ENCODE measurements around the gene KLHL25. TPM values are rescaled to one million over a fixed set of nuclear protein-coding genes. Genes with fewer than 3 reads are reported as not detected.

KLHL25 gene
- total RNA-seq, 1 donor from 2014 or later, result 5.2 TPM

GRCh38 chr15:85741662-85742061 is 53.1 kb downstream of the KLHL25 start:
- H3K27me3 ChIP-seq (ENCODE audit: control insufficient read depth in 3 of 3, insufficient read depth in 3 of 3, low read length in 3 of 3), result no peaks in the 10 kb centered on the region
- H3K27ac ChIP-seq (ENCODE audit: low read depth, low read length), result peak overlapping the region; percentile 19
- H3K9me3 ChIP-seq (ENCODE audit: control insufficient read depth in 3 of 3, low read length in 3 of 3), result no peaks in the 10 kb centered on the region
- no peak overlapping the region for H3K4me3 ChIP-seq (ENCODE audit: low read length in 3 of 3)
- H3K9ac ChIP-seq (ENCODE audit: low read depth in 1 of 3, low read length in 3 of 3), result no peak overlapping the region
- peaks cover 10 to 18% (median 15%) of the 10 kb centered on the region in 3 donors for H3K4me1 ChIP-seq (ENCODE audit: control insufficient read depth in 3 of 3, insufficient read depth in 3 of 3, low read length in 3 of 3)
- H3K36me3 ChIP-seq (ENCODE audit: control insufficient read depth in 3 of 3, insufficient read depth in 3 of 3, low read length in 3 of 3), result peaks cover 60 to 65% (median 62%) of the 10 kb centered on the region in 3 donors

GRCh38 chr15:85741021-85741421 is 53.7 kb downstream of the KLHL25 start:
- H3K9ac ChIP-seq (ENCODE audit: low read depth in 1 of 3, low read length in 3 of 3), result no peak overlapping the region
- H3K27ac ChIP-seq (ENCODE audit: low read depth, low read length), result no peak overlapping the region
- H3K36me3 ChIP-seq (ENCODE audit: control insufficient read depth in 3 of 3, insufficient read depth in 3 of 3, low read length in 3 of 3), result peaks cover 61 to 65% (median 63%) of the 10 kb centered on the region in 3 donors
- H3K4me1 ChIP-seq (ENCODE audit: control insufficient read depth in 3 of 3, insufficient read depth in 3 of 3, low read length in 3 of 3), result peaks cover 10 to 18% (median 12%) of the 10 kb centered on the region in 3 donors
- no peaks in the 10 kb centered on the region for H3K27me3 ChIP-seq (ENCODE audit: control insufficient read depth in 3 of 3, insufficient read depth in 3 of 3, low read length in 3 of 3)
- H3K9me3 ChIP-seq (ENCODE audit: control insufficient read depth in 3 of 3, low read length in 3 of 3), result no peaks in the 10 kb centered on the region
- no peak overlapping the region for H3K4me3 ChIP-seq (ENCODE audit: low read length in 3 of 3)

- Histone ChIP-seq H3K4me1 (ENCODE audit: control insufficient read depth in 3 of 3, insufficient read depth in 3 of 3, low read length in 3 of 3) (peaks cover 0 to 11% (median 7%) of the 10 kb centered on the region in 3 donors), H3K9me3 (ENCODE audit: control insufficient read depth in 3 of 3, low read length in 3 of 3) (peaks cover 0 to 8% (median 7%) of the 10 kb centered on the region in 3 donors), H3K36me3 (ENCODE audit: control insufficient read depth in 3 of 3, insufficient read depth in 3 of 3, low read length in 3 of 3) (peaks cover 53 to 65% (median 59%) of the 10 kb centered on the region in 3 donors), H3K27me3 (ENCODE audit: control insufficient read depth in 3 of 3, insufficient read depth in 3 of 3, low read length in 3 of 3) (no peaks in the 10 kb centered on the region), H3K9ac (ENCODE audit: low read depth in 1 of 3, low read length in 3 of 3) (no peak overlapping the region), H3K27ac (ENCODE audit: low read depth, low read length) (no peak overlapping the region), H3K4me3 (ENCODE audit: low read length in 3 of 3) (no peak overlapping the region)
Measured at GRCh38 chr15:85737061-85737460, 57.7 kb downstream of the KLHL25 start.

GRCh38 chr15:85733416-85733815 is 61.3 kb downstream of the KLHL25 start:
- Histone ChIP-seq H3K36me3 (ENCODE audit: control insufficient read depth in 3 of 3, insufficient read depth in 3 of 3, low read length in 3 of 3) (peaks cover 45 to 77% (median 68%) of the 10 kb centered on the region in 3 donors), H3K27ac (ENCODE audit: low read depth, low read length) (no peak overlapping the region), H3K9ac (ENCODE audit: low read depth in 1 of 3, low read length in 3 of 3) (no peak overlapping the region), H3K9me3 (ENCODE audit: control insufficient read depth in 3 of 3, low read length in 3 of 3) (peaks cover 0 to 8% (median 7%) of the 10 kb centered on the region in 3 donors), H3K4me1 (ENCODE audit: control insufficient read depth in 3 of 3, insufficient read depth in 3 of 3, low read length in 3 of 3) (no peaks in the 10 kb centered on the region), H3K4me3 (ENCODE audit: low read length in 3 of 3) (no peak overlapping the region), H3K27me3 (ENCODE audit: control insufficient read depth in 3 of 3, insufficient read depth in 3 of 3, low read length in 3 of 3) (no peaks in the 10 kb centered on the region)

- H3K9me3 ChIP-seq (ENCODE audit: control insufficient read depth in 3 of 3, low read length in 3 of 3), result peaks cover 0 to 8% (median 7%) of the 10 kb centered on the region in 3 donors
- H3K4me1 ChIP-seq (ENCODE audit: control insufficient read depth in 3 of 3, insufficient read depth in 3 of 3, low read length in 3 of 3), result peaks cover 0 to 2% (median 0%) of the 10 kb centered on the region in 3 donors
- H3K9ac ChIP-seq (ENCODE audit: low read depth in 1 of 3, low read length in 3 of 3), result no peak overlapping the region
- H3K4me3 ChIP-seq (ENCODE audit: low read length in 3 of 3), result no peak overlapping the region
- H3K27me3 ChIP-seq (ENCODE audit: control insufficient read depth in 3 of 3, insufficient read depth in 3 of 3, low read length in 3 of 3), result no peaks in the 10 kb centered on the region
- H3K27ac ChIP-seq (ENCODE audit: low read depth, low read length), result no peak overlapping the region
- peaks cover 43 to 84% (median 77%) of the 10 kb centered on the region in 3 donors for H3K36me3 ChIP-seq (ENCODE audit: control insufficient read depth in 3 of 3, insufficient read depth in 3 of 3, low read length in 3 of 3)
Measured at GRCh38 chr15:85730001-85730820, 64.5 kb downstream of the KLHL25 start.

- H3K4me3 ChIP-seq (ENCODE audit: low read length in 3 of 3), result no peak overlapping the region
- peak overlapping the region in 1 of 3 donors; percentile 28 for H3K9ac ChIP-seq (ENCODE audit: low read depth in 1 of 3, low read length in 3 of 3)
- H3K27ac ChIP-seq (ENCODE audit: low read depth, low read length), result peak overlapping the region; percentile 52
- H3K36me3 ChIP-seq (ENCODE audit: control insufficient read depth in 3 of 3, insufficient read depth in 3 of 3, low read length in 3 of 3), result peaks cover 49 to 86% (median 84%) of the 10 kb centered on the region in 3 donors
- no peaks in the 10 kb centered on the region for H3K9me3 ChIP-seq (ENCODE audit: control insufficient read depth in 3 of 3, low read length in 3 of 3)
- H3K27me3 ChIP-seq (ENCODE audit: control insufficient read depth in 3 of 3, insufficient read depth in 3 of 3, low read length in 3 of 3), result no peaks in the 10 kb centered on the region
- H3K4me1 ChIP-seq (ENCODE audit: control insufficient read depth in 3 of 3, insufficient read depth in 3 of 3, low read length in 3 of 3), result peaks cover 0 to 12% (median 6%) of the 10 kb centered on the region in 3 donors
Measured at GRCh38 chr15:85727068-85727467, 67.7 kb downstream of the KLHL25 start.

GRCh38 chr15:85726454-85726853 is 68.3 kb downstream of the KLHL25 start:
- Histone ChIP-seq H3K36me3 (ENCODE audit: control insufficient read depth in 3 of 3, insufficient read depth in 3 of 3, low read length in 3 of 3) (peaks cover 50 to 89% (median 84%) of the 10 kb centered on the region in 3 donors), H3K4me3 (ENCODE audit: low read length in 3 of 3) (no peak overlapping the region), H3K9ac (ENCODE audit: low read depth in 1 of 3, low read length in 3 of 3) (no peak overlapping the region), H3K9me3 (ENCODE audit: control insufficient read depth in 3 of 3, low read length in 3 of 3) (no peaks in the 10 kb centered on the region), H3K4me1 (ENCODE audit: control insufficient read depth in 3 of 3, insufficient read depth in 3 of 3, low read length in 3 of 3) (peaks cover 0 to 12% (median 6%) of the 10 kb centered on the region in 3 donors), H3K27me3 (ENCODE audit: control insufficient read depth in 3 of 3, insufficient read depth in 3 of 3, low read length in 3 of 3) (no peaks in the 10 kb centered on the region), H3K27ac (ENCODE audit: low read depth, low read length) (peak overlapping the region; percentile 52)

GRCh38 chr15:85725564-85725963 is 69.2 kb downstream of the KLHL25 start:
- Histone ChIP-seq H3K27me3 (ENCODE audit: control insufficient read depth in 3 of 3, insufficient read depth in 3 of 3, low read length in 3 of 3) (no peaks in the 10 kb centered on the region), H3K4me3 (ENCODE audit: low read length in 3 of 3) (no peak overlapping the region), H3K27ac (ENCODE audit: low read depth, low read length) (peak overlapping the region; percentile 14), H3K36me3 (ENCODE audit: control insufficient read depth in 3 of 3, insufficient read depth in 3 of 3, low read length in 3 of 3) (peaks cover 50 to 89% (median 84%) of the 10 kb centered on the region in 3 donors), H3K9me3 (ENCODE audit: control insufficient read depth in 3 of 3, low read length in 3 of 3) (no peaks in the 10 kb centered on the region), H3K9ac (ENCODE audit: low read depth in 1 of 3, low read length in 3 of 3) (no peak overlapping the region), H3K4me1 (ENCODE audit: control insufficient read depth in 3 of 3, insufficient read depth in 3 of 3, low read length in 3 of 3) (peaks cover 0 to 12% (median 6%) of the 10 kb centered on the region in 3 donors)

- H3K4me1 ChIP-seq (ENCODE audit: control insufficient read depth in 3 of 3, insufficient read depth in 3 of 3, low read length in 3 of 3), result peaks cover 0 to 12% (median 6%) of the 10 kb centered on the region in 3 donors
- peak overlapping the region in 2 of 3 donors; percentile 4 to 25 for H3K9ac ChIP-seq (ENCODE audit: low read depth in 1 of 3, low read length in 3 of 3)
- H3K9me3 ChIP-seq (ENCODE audit: control insufficient read depth in 3 of 3, low read length in 3 of 3), result no peaks in the 10 kb centered on the region
- peak overlapping the region; percentile 14 for H3K27ac ChIP-seq (ENCODE audit: low read depth, low read length)
- H3K36me3 ChIP-seq (ENCODE audit: control insufficient read depth in 3 of 3, insufficient read depth in 3 of 3, low read length in 3 of 3), result peaks cover 53 to 87% (median 86%) of the 10 kb centered on the region in 3 donors
- H3K27me3 ChIP-seq (ENCODE audit: control insufficient read depth in 3 of 3, insufficient read depth in 3 of 3, low read length in 3 of 3), result no peaks in the 10 kb centered on the region
- no peak overlapping the region for H3K4me3 ChIP-seq (ENCODE audit: low read length in 3 of 3)
Measured at GRCh38 chr15:85725019-85725418, 69.7 kb downstream of the KLHL25 start.

Measured in skeletal muscle tissue (tissue), 4 donors.